Liver (tissue), 9 donors: ENCODE results near the gene MICAL3. TPM values are rescaled to one million over a fixed set of nuclear protein-coding genes. Genes with fewer than 3 reads are reported as not detected.
"Not testable (repeated sequence)": the region's sequence is repeated elsewhere in the genome, so short reads cannot be mapped to it uniquely, and the experiment has no call there.

Experiments
- DNase-seq: peaks from one replicate; pipeline ENCODE4 v3.0.0-alpha.2; 2017; ENCODE audit warnings: low spot score
- H3K27ac ChIP-seq, 2 donors: one replicate each; pipeline ENCODE4 v1.7.0; 2013; ENCODE audit warnings: inconsistent platforms in 2 of 2, low read length in 2 of 2, control low read depth in 1 of 2, low read depth in 1 of 2, mild to moderate bottlenecking in 1 of 2
- H3K27me3 ChIP-seq, 4 donors: one replicate each; pipeline versions ENCODE4 v1.6.1 to v1.7.0; 2013; ENCODE audit warnings: low read length in 3 of 4, inconsistent platforms in 1 of 4, mild to moderate bottlenecking in 1 of 4, moderate library complexity in 1 of 4; ENCODE audit not compliant: control insufficient read depth in 4 of 4, insufficient read depth in 4 of 4
- H3K36me3 ChIP-seq, 4 donors: one replicate each; pipeline versions ENCODE4 v1.6.1 to v1.7.0; 2013; ENCODE audit warnings: low read length in 3 of 4, mild to moderate bottlenecking in 3 of 4, low read depth in 1 of 4, moderate library complexity in 1 of 4; ENCODE audit not compliant: control insufficient read depth in 4 of 4, insufficient read depth in 3 of 4
- H3K4me1 ChIP-seq, 4 donors: one replicate each; pipeline versions ENCODE4 v1.6.1 to v1.7.0; 2013; ENCODE audit warnings: low read length in 3 of 4, mild to moderate bottlenecking in 3 of 4, moderate library complexity in 1 of 4; ENCODE audit not compliant: control insufficient read depth in 4 of 4, insufficient read depth in 4 of 4
- H3K4me3 ChIP-seq, 3 donors: one replicate each; pipeline versions ENCODE4 v1.6.1 to v1.7.0; 2013; ENCODE audit warnings: low read length in 3 of 3, control low read depth in 1 of 3, low read depth in 1 of 3, mild to moderate bottlenecking in 1 of 3
- H3K9ac ChIP-seq, 2 donors: one replicate each; pipeline ENCODE4 v1.7.0; 2013; ENCODE audit warnings: low read length in 2 of 2, mild to moderate bottlenecking in 2 of 2, moderate library complexity in 2 of 2, control low read depth in 1 of 2, low read depth in 1 of 2
- H3K9me3 ChIP-seq, 4 donors: one replicate each; pipeline versions ENCODE4 v1.6.1 to v1.7.0; 2013; ENCODE audit warnings: low read length in 3 of 4; ENCODE audit not compliant: control insufficient read depth in 4 of 4
- EGR1 ChIP-seq, 2 donors: IDR thresholded peaks; 2 replicates each; pipeline ENCODE4 v1.6.1; 2016 to 2018; ENCODE audit warnings: antibody characterized with exemption in 2 of 2, low read depth in 2 of 2
- FOXA1 ChIP-seq: IDR thresholded peaks from 2 replicates; pipeline ENCODE4 v1.6.1; 2016; ENCODE audit warnings: antibody characterized with exemption
- FOXA2 ChIP-seq: IDR thresholded peaks from 2 replicates; pipeline ENCODE4 v1.6.1; 2016; ENCODE audit warnings: antibody characterized with exemption
- GABPA ChIP-seq, 2 donors: IDR thresholded peaks in 1 of 2; conservative IDR thresholded peaks in 1 of 2; 2 replicates each; pipeline ENCODE4 v1.6.1; 2016; ENCODE audit warnings: antibody characterized with exemption in 2 of 2, mild to moderate bottlenecking in 1 of 2, moderate library complexity in 1 of 2
- HNF4A ChIP-seq, 2 donors: conservative IDR thresholded peaks; 2 replicates each; pipeline ENCODE4 v1.6.1; 2016; ENCODE audit warnings: antibody characterized with exemption in 2 of 2, mild to moderate bottlenecking in 2 of 2
- HNF4G ChIP-seq: IDR thresholded peaks from 2 replicates; pipeline ENCODE4 v1.6.1; 2016; ENCODE audit warnings: antibody characterized with exemption
- JUND ChIP-seq, 2 donors: IDR thresholded peaks; 2 replicates each; pipeline ENCODE4 v1.6.1; 2016; ENCODE audit warnings: antibody characterized with exemption in 2 of 2
- MAX ChIP-seq: IDR thresholded peaks from 2 replicates; pipeline ENCODE4 v1.6.1; 2016; ENCODE audit warnings: antibody characterized with exemption
- NR2F2 ChIP-seq: IDR thresholded peaks from 2 replicates; pipeline ENCODE4 v1.6.1; 2016; ENCODE audit warnings: antibody characterized with exemption
- RAD21 ChIP-seq, 2 donors: IDR thresholded peaks; 2 replicates each; pipeline ENCODE4 v1.6.1; 2016; ENCODE audit warnings: antibody characterized with exemption in 2 of 2, mild to moderate bottlenecking in 2 of 2
- REST ChIP-seq: IDR thresholded peaks from 2 replicates; pipeline ENCODE4 v1.6.1; 2016; ENCODE audit warnings: antibody characterized with exemption, mild to moderate bottlenecking
- RXRA ChIP-seq, 2 donors: IDR thresholded peaks; 2 replicates each; pipeline ENCODE4 v1.6.1; 2017 to 2018; ENCODE audit warnings: antibody characterized with exemption in 2 of 2, mild to moderate bottlenecking in 1 of 2
- SP1 ChIP-seq: IDR thresholded peaks from 2 replicates; pipeline ENCODE4 v1.6.1; 2018; ENCODE audit warnings: antibody characterized with exemption, mild to moderate bottlenecking
- TAF1 ChIP-seq: conservative IDR thresholded peaks from 2 replicates; pipeline ENCODE4 v1.6.1; 2016; ENCODE audit warnings: antibody characterized with exemption, mild to moderate bottlenecking
- YY1 ChIP-seq: IDR thresholded peaks from 2 replicates; pipeline ENCODE4 v1.6.1; 2016; ENCODE audit warnings: antibody characterized with exemption, mild to moderate bottlenecking
- WGBS: extraction: QIAGEN DNeasy Blood & Tissue Kit; methylation state at CpG from one replicate; pipeline ENCODE4 v1.1.7; 2013; 5-methylcytosine and 5-hydroxymethylcytosine counted together
- polyA plus RNA-seq, 2 donors: library from polyadenylated mRNA; stranded (reverse) in 1 of 2; unstranded in 1 of 2; fragments of 200-250 nt in 1 of 2; fragments of >200 nt in 1 of 2; fragmentation: Nextera tagmentation in 1 of 2; extraction: Ambion mirVana in 1 of 2; gene quantifications; one replicate each; pipeline versions ENCODE4 v1.2.1 to v1.2.3, GENCODE V29; 2013 to 2015
- total RNA-seq, 2 donors: library from RNA; depleted of rRNA; stranded (reverse); fragments of >200 nt; gene quantifications; one replicate each; pipeline ENCODE4 v1.2.3, GENCODE V29; 2014
- TF ChIP-seq, protein P1 (sequence below): fragments of 150-350 bp; IDR thresholded peaks from 2 replicates; pipeline ENCODE4 v1.5.1; 2017; ENCODE audit warnings: improper control_type of control experiment, low read depth, low read length; ENCODE audit not compliant: missing input control
- TF ChIP-seq, protein P2 (sequence below): IDR thresholded peaks from 2 replicates; pipeline ENCODE4 v1.6.1; 2016; ENCODE audit warnings: antibody characterized with exemption
- donor health status: healthy.
- donor health status: healthy.
- donor health status: healthy.
- donor health status: healthy.
- donor health status: healthy.

MICAL3 gene
- total and polyA plus RNA-seq, 4 donors: 6.4 to 38.4 (median 23.4) TPM

- Histone ChIP-seq H3K4me1 (peaks cover 0 to 3% (median 1%) of the 10 kb centered on the region in 4 donors), H3K27me3 (no peaks in the 10 kb centered on the region), H3K9me3 (no peaks in the 10 kb centered on the region), H3K9ac (no peak overlapping the region), H3K4me3 (no peak overlapping the region), H3K27ac (no peak overlapping the region), H3K36me3 (no peaks in the 10 kb centered on the region)
- no peak for DNase-seq
- TF ChIP-seq NR2F2 (no peak), MAX (no peak), JUND (IDR thresholded peaks at IDR 0.05) (no peak)
- 87% methylated on average over 2 of the region's 2 CpGs for WGBS
Observed at GRCh38 chr22:18029686-18030267, 5.4 kb upstream of the MICAL3 start.

GRCh38 chr22:18028817-18029527, 4.6 kb upstream of the MICAL3 start:
- no peak overlapping the region for H3K27ac ChIP-seq
- H3K9ac ChIP-seq: no peak overlapping the region
- DNase-seq: no peak
- peaks cover 0 to 11% (median 8%) of the 10 kb centered on the region in 4 donors for H3K4me1 ChIP-seq
- H3K9me3 ChIP-seq: no peaks in the 10 kb centered on the region
- H3K4me3 ChIP-seq: no peak overlapping the region
- WGBS: 74% methylated on average over 3 of the region's 3 CpGs
- no peaks in the 10 kb centered on the region for H3K27me3 ChIP-seq
- no peaks in the 10 kb centered on the region for H3K36me3 ChIP-seq
- TF ChIP-seq FOXA2: no peak

DNA sequence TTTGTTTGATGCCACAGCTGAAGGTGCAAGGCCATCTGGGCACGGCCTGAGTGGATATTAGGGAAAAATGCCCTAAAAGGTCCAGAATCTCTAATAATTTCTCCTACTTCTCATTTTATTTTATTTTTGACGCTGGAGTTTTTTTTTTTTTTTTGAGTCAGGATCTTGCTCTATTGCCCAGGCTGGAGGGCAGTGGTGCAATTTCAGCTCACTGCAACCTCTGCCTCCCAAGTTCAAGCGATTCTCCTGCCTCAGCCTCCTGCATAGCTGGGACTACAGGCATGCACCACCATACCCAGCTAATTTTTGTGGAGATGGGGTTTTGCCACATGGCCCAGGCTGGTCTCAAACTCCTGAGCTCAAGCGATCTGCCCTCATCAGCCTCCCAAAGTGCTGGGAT, 1.5 kb upstream of the MICAL3 start:
- H3K36me3 ChIP-seq, H3K27me3 ChIP-seq, H3K9me3 ChIP-seq, H3K9ac ChIP-seq, H3K4me3 ChIP-seq, DNase-seq, H3K27ac ChIP-seq: not testable (repeated sequence)
- H3K4me1 ChIP-seq: peaks cover 0 to 18% (median 15%) of the 10 kb centered on the region in 4 donors
- 92% methylated on average over 4 of the region's 4 CpGs for WGBS

GRCh38 chr22:18024956-18025720, 777 bp upstream of the MICAL3 start:
- no peaks in the 10 kb centered on the region for H3K27me3 ChIP-seq
- no peak for DNase-seq
- H3K4me3 ChIP-seq: no peak overlapping the region
- no peaks in the 10 kb centered on the region for H3K36me3 ChIP-seq
- WGBS: 52% methylated on average over 21 of the region's 21 CpGs
- peak overlapping the region in 1 of 2 donors; percentile 33 for H3K9ac ChIP-seq
- no peaks in the 10 kb centered on the region for H3K9me3 ChIP-seq
- no peak for TF ChIP-seq REST
- no peak for TF ChIP-seq FOXA1
- no peak for TF ChIP-seq TAF1
- TF ChIP-seq EGR1 (IDR thresholded peaks at IDR 0.05; ENCODE audit: low read depth in 2 of 2): no peak
- no peak for TF ChIP-seq GABPA (IDR thresholded peaks at IDR 0.05 in 1 of 2, conservative IDR thresholded peaks at IDR 0.05 in 1 of 2)
- TF ChIP-seq, protein P1, sequence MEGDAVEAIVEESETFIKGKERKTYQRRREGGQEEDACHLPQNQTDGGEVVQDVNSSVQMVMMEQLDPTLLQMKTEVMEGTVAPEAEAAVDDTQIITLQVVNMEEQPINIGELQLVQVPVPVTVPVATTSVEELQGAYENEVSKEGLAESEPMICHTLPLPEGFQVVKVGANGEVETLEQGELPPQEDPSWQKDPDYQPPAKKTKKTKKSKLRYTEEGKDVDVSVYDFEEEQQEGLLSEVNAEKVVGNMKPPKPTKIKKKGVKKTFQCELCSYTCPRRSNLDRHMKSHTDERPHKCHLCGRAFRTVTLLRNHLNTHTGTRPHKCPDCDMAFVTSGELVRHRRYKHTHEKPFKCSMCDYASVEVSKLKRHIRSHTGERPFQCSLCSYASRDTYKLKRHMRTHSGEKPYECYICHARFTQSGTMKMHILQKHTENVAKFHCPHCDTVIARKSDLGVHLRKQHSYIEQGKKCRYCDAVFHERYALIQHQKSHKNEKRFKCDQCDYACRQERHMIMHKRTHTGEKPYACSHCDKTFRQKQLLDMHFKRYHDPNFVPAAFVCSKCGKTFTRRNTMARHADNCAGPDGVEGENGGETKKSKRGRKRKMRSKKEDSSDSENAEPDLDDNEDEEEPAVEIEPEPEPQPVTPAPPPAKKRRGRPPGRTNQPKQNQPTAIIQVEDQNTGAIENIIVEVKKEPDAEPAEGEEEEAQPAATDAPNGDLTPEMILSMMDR: no peak
- TF ChIP-seq RXRA (IDR thresholded peaks at IDR 0.05): no peak
- no peak for TF ChIP-seq SP1
- no peak for TF ChIP-seq YY1
- TF ChIP-seq, protein P2, sequence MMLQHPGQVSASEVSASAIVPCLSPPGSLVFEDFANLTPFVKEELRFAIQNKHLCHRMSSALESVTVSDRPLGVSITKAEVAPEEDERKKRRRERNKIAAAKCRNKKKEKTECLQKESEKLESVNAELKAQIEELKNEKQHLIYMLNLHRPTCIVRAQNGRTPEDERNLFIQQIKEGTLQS: no peak
- TF ChIP-seq HNF4A (conservative IDR thresholded peaks at IDR 0.05): no peak
- TF ChIP-seq FOXA2: no peak
- no peak for TF ChIP-seq HNF4G
- no peak for TF ChIP-seq RAD21 (IDR thresholded peaks at IDR 0.05)
- peaks cover 0 to 18% (median 15%) of the 10 kb centered on the region in 4 donors for H3K4me1 ChIP-seq
- no peak overlapping the region for H3K27ac ChIP-seq
